Measurements from ENCODE around the gene ZNG1F.
"Not testable (repeated sequence)": the region's sequence is repeated elsewhere in the genome, so short reads cannot be mapped to it uniquely, and the experiment has no call there.

DNA sequence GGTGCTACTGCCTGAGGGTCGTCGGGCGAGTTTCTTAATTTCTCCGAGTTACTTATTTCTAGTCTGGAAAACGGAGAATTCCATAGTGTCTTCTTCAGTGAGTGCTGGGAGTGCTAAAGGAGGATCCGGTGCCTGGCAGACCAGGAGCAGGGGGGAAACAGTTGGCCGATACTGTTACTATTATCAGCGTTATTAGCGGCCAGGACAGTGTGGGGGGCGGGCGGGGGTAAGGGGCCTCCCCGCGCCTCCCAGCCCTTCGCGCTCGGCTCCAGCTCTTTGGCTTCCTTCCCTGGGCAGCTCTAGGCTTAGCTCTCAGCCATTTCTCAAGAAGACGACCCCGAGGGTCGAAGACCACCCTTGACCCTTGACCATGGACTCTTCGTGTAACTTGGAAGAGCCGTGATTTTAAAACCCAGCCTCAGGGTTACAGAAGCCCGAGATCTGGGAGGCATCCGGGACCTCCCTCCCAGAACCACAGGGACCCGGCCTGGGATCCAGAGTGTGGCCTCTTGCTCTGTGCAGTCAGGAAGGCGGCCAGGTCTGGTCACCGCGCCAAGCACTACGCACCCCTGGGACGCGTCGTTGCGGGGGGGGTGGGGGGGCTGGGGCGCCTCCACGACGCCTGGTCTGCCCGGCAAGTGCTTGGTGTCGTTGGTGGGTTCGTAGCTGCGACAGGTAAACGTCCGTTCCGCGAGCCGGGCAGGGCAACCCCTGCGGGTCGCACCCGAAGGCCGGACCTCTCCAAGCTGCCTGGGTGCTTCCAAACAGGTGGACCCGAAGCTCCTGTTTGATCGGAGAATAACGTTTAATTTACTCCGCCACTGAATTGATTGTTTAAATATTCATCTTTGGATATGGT is 64.6 kb downstream of the ZNG1F start:
- TF ChIP-seq, protein P1, sequence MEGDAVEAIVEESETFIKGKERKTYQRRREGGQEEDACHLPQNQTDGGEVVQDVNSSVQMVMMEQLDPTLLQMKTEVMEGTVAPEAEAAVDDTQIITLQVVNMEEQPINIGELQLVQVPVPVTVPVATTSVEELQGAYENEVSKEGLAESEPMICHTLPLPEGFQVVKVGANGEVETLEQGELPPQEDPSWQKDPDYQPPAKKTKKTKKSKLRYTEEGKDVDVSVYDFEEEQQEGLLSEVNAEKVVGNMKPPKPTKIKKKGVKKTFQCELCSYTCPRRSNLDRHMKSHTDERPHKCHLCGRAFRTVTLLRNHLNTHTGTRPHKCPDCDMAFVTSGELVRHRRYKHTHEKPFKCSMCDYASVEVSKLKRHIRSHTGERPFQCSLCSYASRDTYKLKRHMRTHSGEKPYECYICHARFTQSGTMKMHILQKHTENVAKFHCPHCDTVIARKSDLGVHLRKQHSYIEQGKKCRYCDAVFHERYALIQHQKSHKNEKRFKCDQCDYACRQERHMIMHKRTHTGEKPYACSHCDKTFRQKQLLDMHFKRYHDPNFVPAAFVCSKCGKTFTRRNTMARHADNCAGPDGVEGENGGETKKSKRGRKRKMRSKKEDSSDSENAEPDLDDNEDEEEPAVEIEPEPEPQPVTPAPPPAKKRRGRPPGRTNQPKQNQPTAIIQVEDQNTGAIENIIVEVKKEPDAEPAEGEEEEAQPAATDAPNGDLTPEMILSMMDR (IDR thresholded peaks at IDR 0.05), result not testable (repeated sequence)
- not testable (repeated sequence) for TF ChIP-seq POLR2A (IDR thresholded peaks at IDR 0.05)

All from lower leg skin (tissue), 3 donors.